Measurements from ENCODE around the gene MORN1.

MORN1 gene

GRCh38 chr1:2283371-2283990 is 107.9 kb downstream of the MORN1 start:
- no peak overlapping the region for H3K4me3 ChIP-seq (ENCODE audit: low read depth, low read length)

DNA sequence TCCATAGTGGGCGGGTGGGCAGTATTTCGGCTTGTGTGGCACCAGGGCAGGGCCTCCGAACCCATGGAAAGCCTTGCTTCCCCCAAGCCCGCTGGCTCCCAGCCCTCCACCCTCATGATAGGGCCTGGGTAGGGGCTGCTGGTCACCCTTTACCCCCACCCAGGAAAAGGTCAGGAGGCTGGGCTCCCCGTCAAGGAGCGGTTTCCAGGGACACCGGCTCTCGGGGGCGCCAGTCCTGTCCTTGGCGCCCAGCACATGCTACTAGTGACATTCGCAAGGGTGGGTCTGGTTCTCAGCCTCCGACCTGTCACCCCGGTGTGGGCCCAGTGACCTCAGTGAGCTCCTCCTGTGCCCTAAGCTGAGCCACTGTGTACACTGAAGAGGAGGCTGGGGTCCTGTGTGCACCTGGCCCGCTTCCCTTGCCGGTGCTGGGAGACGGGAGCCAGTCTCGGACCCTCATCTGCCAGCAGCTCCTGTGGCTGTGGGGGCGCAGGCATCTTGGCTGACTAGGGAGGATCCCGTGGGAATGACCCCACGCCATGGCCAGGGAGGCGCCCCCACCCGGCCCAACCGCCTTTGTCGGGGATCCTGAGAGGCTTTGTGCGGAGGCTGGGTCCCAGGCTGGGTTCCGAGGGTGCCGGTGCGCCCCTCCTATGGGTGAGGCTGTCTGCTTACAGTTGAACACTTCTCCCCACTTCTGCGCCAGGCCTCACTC is 108.6 kb downstream of the MORN1 start:
- Histone ChIP-seq H3K79me2 (peaks cover 19% of the 10 kb centered on the region), H3K9ac (no peak overlapping the region), H3K4me2 (ENCODE audit: low read length) (no peak overlapping the region), H3K4me1 (no peaks in the 10 kb centered on the region), H3K27me3 (ENCODE audit: control insufficient read depth, insufficient read depth, low read length) (no peaks in the 10 kb centered on the region), H3K36me3 (ENCODE audit: control insufficient read depth, insufficient read depth, low read length) (no peaks in the 10 kb centered on the region), H3K27ac (no peak overlapping the region), H3K9me3 (ENCODE audit: control insufficient read depth, low read length) (no peaks in the 10 kb centered on the region), H2AFZ (no peak overlapping the region), H3K4me3 (ENCODE audit: low read depth, low read length) (no peak overlapping the region)
- TF ChIP-seq, protein P1, sequence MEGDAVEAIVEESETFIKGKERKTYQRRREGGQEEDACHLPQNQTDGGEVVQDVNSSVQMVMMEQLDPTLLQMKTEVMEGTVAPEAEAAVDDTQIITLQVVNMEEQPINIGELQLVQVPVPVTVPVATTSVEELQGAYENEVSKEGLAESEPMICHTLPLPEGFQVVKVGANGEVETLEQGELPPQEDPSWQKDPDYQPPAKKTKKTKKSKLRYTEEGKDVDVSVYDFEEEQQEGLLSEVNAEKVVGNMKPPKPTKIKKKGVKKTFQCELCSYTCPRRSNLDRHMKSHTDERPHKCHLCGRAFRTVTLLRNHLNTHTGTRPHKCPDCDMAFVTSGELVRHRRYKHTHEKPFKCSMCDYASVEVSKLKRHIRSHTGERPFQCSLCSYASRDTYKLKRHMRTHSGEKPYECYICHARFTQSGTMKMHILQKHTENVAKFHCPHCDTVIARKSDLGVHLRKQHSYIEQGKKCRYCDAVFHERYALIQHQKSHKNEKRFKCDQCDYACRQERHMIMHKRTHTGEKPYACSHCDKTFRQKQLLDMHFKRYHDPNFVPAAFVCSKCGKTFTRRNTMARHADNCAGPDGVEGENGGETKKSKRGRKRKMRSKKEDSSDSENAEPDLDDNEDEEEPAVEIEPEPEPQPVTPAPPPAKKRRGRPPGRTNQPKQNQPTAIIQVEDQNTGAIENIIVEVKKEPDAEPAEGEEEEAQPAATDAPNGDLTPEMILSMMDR (IDR thresholded peaks at IDR 0.05), result no peak

More at GRCh38 chr1:2283371-2283990, 107.9 kb downstream of the MORN1 start:
- Histone ChIP-seq H3K79me2 (peaks cover 20% of the 10 kb centered on the region), H3K4me1 (no peaks in the 10 kb centered on the region), H2AFZ (no peak overlapping the region), H3K9me3 (ENCODE audit: control insufficient read depth, low read length) (no peaks in the 10 kb centered on the region), H3K4me2 (ENCODE audit: low read length) (no peak overlapping the region), H3K36me3 (ENCODE audit: control insufficient read depth, insufficient read depth, low read length) (no peaks in the 10 kb centered on the region), H3K27ac (no peak overlapping the region), H3K9ac (no peak overlapping the region), H3K27me3 (ENCODE audit: control insufficient read depth, insufficient read depth, low read length) (no peaks in the 10 kb centered on the region)
- TF ChIP-seq, protein P1 (IDR thresholded peaks at IDR 0.05), result no peak

DNA sequence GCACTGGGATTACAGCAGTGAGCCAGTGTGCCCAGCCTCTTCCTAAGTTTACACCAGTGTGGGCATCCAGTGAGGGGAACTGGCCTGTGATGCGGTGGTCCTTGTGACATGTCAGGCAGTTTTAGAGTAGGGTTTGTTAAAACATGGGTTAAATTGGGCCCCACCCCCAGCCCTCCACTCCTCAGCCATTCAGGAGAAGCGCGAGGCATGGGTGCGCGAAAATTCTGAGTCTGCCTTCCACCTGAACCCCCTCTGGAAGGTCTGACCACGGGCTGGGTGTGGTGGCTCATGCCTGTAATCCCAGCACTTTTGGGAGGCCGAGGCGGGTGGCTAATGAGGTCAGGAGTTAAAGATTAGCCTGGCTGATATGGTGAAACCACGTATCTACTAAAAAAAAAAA is 111.5 kb downstream of the MORN1 start:
- no peaks in the 10 kb centered on the region for H3K27me3 ChIP-seq (ENCODE audit: control insufficient read depth, insufficient read depth, low read length)
- H3K9me3 ChIP-seq (ENCODE audit: control insufficient read depth, low read length), result no peaks in the 10 kb centered on the region
- H2AFZ ChIP-seq, result no peak overlapping the region
- H3K9ac ChIP-seq, result no peak overlapping the region
- H3K4me1 ChIP-seq, result no peaks in the 10 kb centered on the region
- no peak overlapping the region for H3K4me2 ChIP-seq (ENCODE audit: low read length)
- H3K4me3 ChIP-seq (ENCODE audit: low read depth, low read length), result no peak overlapping the region
- peak overlapping the region; percentile 44 for H3K27ac ChIP-seq
- no peaks in the 10 kb centered on the region for H3K36me3 ChIP-seq (ENCODE audit: control insufficient read depth, insufficient read depth, low read length)
- H3K79me2 ChIP-seq, result peaks cover 13% of the 10 kb centered on the region
- TF ChIP-seq, protein P1 (IDR thresholded peaks at IDR 0.05), result no peak

GRCh38 chr1:2279210-2279639 is 112.1 kb downstream of the MORN1 start:
- Histone ChIP-seq H3K4me3 (ENCODE audit: low read depth, low read length) (no peak overlapping the region), H3K27ac (peak overlapping the region; percentile 44), H3K36me3 (ENCODE audit: control insufficient read depth, insufficient read depth, low read length) (no peaks in the 10 kb centered on the region), H2AFZ (no peak overlapping the region), H3K79me2 (peaks cover 14% of the 10 kb centered on the region), H3K4me2 (ENCODE audit: low read length) (no peak overlapping the region), H3K4me1 (no peaks in the 10 kb centered on the region), H3K9me3 (ENCODE audit: control insufficient read depth, low read length) (no peaks in the 10 kb centered on the region), H3K9ac (no peak overlapping the region), H3K27me3 (ENCODE audit: control insufficient read depth, insufficient read depth, low read length) (no peaks in the 10 kb centered on the region)
- TF ChIP-seq, protein P1 (IDR thresholded peaks at IDR 0.05), result no peak

Measured in parathyroid adenoma (tissue), 2 donors.